Caco-2 (cell line): ENCODE measurements around the gene EDARADD. TPM values are rescaled to one million over a fixed set of nuclear protein-coding genes. Genes with fewer than 3 reads are reported as not detected.

ENCODE experiments used
- BruUV-seq: library from RNA; stranded (reverse); fragments of 400-500 nt; replicated peaks from 2 replicates; lab custom pipeline; 2021; lab: Mats Ljungman, UMichigan
- CTCF ChIA-PET: fragments of 300-600 bp; sonication (Branson Sonifier 250); formaldehyde crosslinking; loops from one replicate; lab custom pipeline; 2022; ENCODE audit warnings: antibody characterized with exemption; lab: Charles Lee
- POLR2A ChIA-PET: fragments of 300-600 bp; sonication (Branson Sonifier 250); formaldehyde crosslinking; loops from one replicate; lab custom pipeline; 2022; ENCODE audit warnings: antibody characterized with exemption; lab: Charles Lee
- DNase-seq, 2 experiments: peaks; one replicate each; pipeline versions ENCODE4 v3.0.0 to v3.0.0-alpha.2; 2020 to 2022
- H3K27me3 ChIP-seq: replicated peaks from 2 replicates; pipeline ENCODE4 v1.6.0; 2011; ENCODE audit warnings: low read length; ENCODE audit not compliant: control insufficient read depth, insufficient read depth
- H3K36me3 ChIP-seq: 2 replicates; pipeline ENCODE4 v1.5.1; 2011; ENCODE audit warnings: low read length; ENCODE audit not compliant: control insufficient read depth, insufficient read depth
- H3K4me1 ChIP-seq: fragments of 250-450 bp; sonication (Bioruptor Pico); 2 replicates; pipeline ENCODE4 v1.5.1; 2020; ENCODE audit warnings: mild to moderate bottlenecking
- H3K4me3 ChIP-seq: 2 replicates; pipeline ENCODE4 v1.5.1; 2011; ENCODE audit warnings: low read depth, mild to moderate bottlenecking, control low read depth, low read length
- H3K9me3 ChIP-seq: fragments of 250-450 bp; sonication (Bioruptor Pico); 2 replicates; pipeline ENCODE4 v1.5.1; 2020; ENCODE audit warnings: mild to moderate bottlenecking, moderate library complexity
- H3K27ac Mint-ChIP-seq: one replicate; pipeline ENCODE4 v1.8.0; 2022; ENCODE audit warnings: mixed read lengths; ENCODE audit not compliant: unreplicated experiment
- H3K27me3 Mint-ChIP-seq: one replicate; pipeline ENCODE4 v1.8.0; 2022; ENCODE audit warnings: mixed read lengths; ENCODE audit not compliant: insufficient read depth, unreplicated experiment
- H3K36me3 Mint-ChIP-seq: one replicate; pipeline ENCODE4 v1.8.0; 2022; ENCODE audit warnings: mild to moderate bottlenecking, mixed read lengths; ENCODE audit not compliant: insufficient read depth, unreplicated experiment
- H3K4me1 Mint-ChIP-seq: one replicate; pipeline ENCODE4 v1.8.0; 2022; ENCODE audit warnings: low read depth, mixed read lengths; ENCODE audit not compliant: unreplicated experiment
- H3K4me3 Mint-ChIP-seq: one replicate; pipeline ENCODE4 v1.8.0; 2022; ENCODE audit warnings: mild to moderate bottlenecking, moderate library complexity, mixed read lengths; ENCODE audit not compliant: unreplicated experiment
- H3K9me3 Mint-ChIP-seq: one replicate; pipeline ENCODE4 v1.8.0; 2022; ENCODE audit warnings: mixed read lengths; ENCODE audit not compliant: unreplicated experiment
- intact Hi-C: fragments of 100-400 bp; cut with micrococcal nuclease; formaldehyde crosslinking; loops from one replicate; pipeline ENCODE4 v1.10.0; 2022; ENCODE audit not compliant: unreplicated experiment
- total RNA-seq: library from RNA; stranded (reverse); gene quantifications from 2 replicates; pipeline ENCODE4 v1.2.3, GENCODE V29; 2022
- TF ChIP-seq, protein P1 (sequence below), 2 experiments: fragments of 200-600 bp in 1 of 2; IDR thresholded peaks; 1 replicate in 1 of 2; 2 replicates in 1 of 2; pipeline versions ENCODE4 v1.5.1 to v1.8.0; 2011 to 2022; ENCODE audit warnings: antibody characterized with exemption in 1 of 2, control low read depth in 1 of 2, inconsistent platforms in 1 of 2, low read depth in 1 of 2, low read length in 1 of 2, mild to moderate bottlenecking in 1 of 2, moderate library complexity in 1 of 2; ENCODE audit not compliant: insufficient read depth in 1 of 2, severe bottlenecking in 1 of 2, unreplicated experiment in 1 of 2

Gene EDARADD
- total RNA-seq, 1 experiment from 2014 or later, result 14.4 TPM

DNA sequence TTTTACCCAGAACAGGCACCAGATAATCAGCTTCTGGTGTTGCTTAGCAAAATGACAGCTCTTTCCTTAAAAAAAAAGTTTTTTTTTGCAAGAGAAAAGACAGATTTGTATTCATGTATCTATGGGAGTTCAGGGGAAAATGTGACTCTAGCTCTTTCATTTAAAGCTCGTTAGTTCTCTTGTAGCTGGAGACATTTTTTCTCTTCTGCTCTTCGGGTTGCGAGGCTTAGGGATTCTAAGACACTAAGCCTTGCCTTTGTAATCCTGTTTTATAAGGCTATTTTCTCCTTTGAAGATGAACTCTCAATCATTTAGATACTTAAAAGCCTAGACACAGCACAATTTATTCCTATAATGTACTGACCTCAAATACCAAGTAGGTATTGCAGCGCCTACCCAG, 40.3 kb upstream of the EDARADD start:
- Histone ChIP-seq H3K36me3 (no peaks in the 10 kb centered on the region), H3K4me1 (no peaks in the 10 kb centered on the region), H3K9me3 (peaks cover 10% of the 10 kb centered on the region), H3K27me3 (no peaks in the 10 kb centered on the region), H3K4me3 (no peak overlapping the region)
- TF ChIP-seq, protein P1, sequence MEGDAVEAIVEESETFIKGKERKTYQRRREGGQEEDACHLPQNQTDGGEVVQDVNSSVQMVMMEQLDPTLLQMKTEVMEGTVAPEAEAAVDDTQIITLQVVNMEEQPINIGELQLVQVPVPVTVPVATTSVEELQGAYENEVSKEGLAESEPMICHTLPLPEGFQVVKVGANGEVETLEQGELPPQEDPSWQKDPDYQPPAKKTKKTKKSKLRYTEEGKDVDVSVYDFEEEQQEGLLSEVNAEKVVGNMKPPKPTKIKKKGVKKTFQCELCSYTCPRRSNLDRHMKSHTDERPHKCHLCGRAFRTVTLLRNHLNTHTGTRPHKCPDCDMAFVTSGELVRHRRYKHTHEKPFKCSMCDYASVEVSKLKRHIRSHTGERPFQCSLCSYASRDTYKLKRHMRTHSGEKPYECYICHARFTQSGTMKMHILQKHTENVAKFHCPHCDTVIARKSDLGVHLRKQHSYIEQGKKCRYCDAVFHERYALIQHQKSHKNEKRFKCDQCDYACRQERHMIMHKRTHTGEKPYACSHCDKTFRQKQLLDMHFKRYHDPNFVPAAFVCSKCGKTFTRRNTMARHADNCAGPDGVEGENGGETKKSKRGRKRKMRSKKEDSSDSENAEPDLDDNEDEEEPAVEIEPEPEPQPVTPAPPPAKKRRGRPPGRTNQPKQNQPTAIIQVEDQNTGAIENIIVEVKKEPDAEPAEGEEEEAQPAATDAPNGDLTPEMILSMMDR (IDR thresholded peaks at IDR 0.05; ENCODE audit: insufficient read depth in 1 of 2, low read depth in 1 of 2, low read length in 1 of 2, severe bottlenecking in 1 of 2, unreplicated experiment in 1 of 2), result no peak
- POLR2A ChIA-PET, result interaction anchor here (0.7 kb wide), 1 partner anchor 23 kb away, joined by 3 read pairs; no protein-coding TSS in a partner anchor
- H3K27me3 Mint-ChIP-seq, result no peaks in the 10 kb centered on the region
- DNase-seq, result no peak
- H3K4me1 Mint-ChIP-seq, result no peaks in the 10 kb centered on the region
- no peak overlapping the region for H3K4me3 Mint-ChIP-seq
- intact Hi-C loops, result no loop called here
- no peaks in the 10 kb centered on the region for H3K36me3 Mint-ChIP-seq
- H3K9me3 Mint-ChIP-seq, result peaks cover 9% of the 10 kb centered on the region
- H3K27ac Mint-ChIP-seq, result no peak overlapping the region
- CTCF ChIA-PET, result no interaction called here
- no TSS peak for BruUV-seq

DNA sequence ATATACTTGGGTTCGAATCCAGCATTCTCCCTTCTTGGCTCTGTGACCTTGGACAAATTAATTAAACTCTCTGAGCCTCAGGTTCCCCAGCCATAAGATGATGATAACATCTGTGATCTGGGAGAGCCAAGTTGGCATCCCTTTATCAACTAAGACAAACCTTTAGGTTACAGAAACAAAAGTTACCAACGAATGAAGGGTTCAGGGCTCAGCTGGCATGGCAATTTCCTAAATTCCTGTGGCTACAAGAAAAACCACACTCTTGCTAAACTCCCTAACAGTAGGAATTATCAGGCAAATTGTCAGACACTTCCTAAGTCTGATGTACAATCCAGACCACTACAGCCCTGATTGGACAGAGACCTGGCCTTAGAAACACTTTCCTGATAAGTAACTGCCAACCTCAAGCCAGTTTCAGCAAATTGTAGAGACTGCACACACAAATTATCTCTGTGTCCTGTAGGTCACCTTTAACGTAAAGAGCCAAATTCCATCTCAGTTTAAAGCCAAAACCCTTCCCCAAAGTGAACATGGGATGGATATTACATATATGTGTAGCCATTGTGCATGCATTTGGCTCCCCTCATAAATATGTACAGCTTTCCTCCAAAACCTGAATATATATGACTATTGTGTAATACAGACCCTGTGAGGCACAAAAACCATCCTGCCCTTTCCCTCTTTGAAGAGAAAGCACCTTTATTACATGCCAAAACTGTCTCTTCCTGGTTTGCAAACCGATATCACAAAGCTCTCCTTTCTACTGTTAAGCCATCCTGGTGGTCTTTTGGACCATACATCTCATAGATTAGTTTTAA, 39.5 kb upstream of the EDARADD start:
- Histone ChIP-seq H3K36me3 (no peaks in the 10 kb centered on the region), H3K9me3 (peaks cover 11% of the 10 kb centered on the region), H3K4me3 (no peak overlapping the region), H3K27me3 (no peaks in the 10 kb centered on the region), H3K4me1 (no peaks in the 10 kb centered on the region)
- intact Hi-C loops, result no loop called here
- BruUV-seq, result no TSS peak
- Mint-ChIP-seq H3K36me3 (no peaks in the 10 kb centered on the region), H3K9me3 (peaks cover 9% of the 10 kb centered on the region), H3K27me3 (no peaks in the 10 kb centered on the region), H3K4me1 (no peaks in the 10 kb centered on the region), H3K4me3 (no peak overlapping the region), H3K27ac (no peak overlapping the region)
- no peak for DNase-seq
- CTCF ChIA-PET, result no interaction called here
- POLR2A ChIA-PET, result no interaction called here
- TF ChIP-seq, protein P1 (IDR thresholded peaks at IDR 0.05; ENCODE audit: insufficient read depth in 1 of 2, low read depth in 1 of 2, low read length in 1 of 2, severe bottlenecking in 1 of 2, unreplicated experiment in 1 of 2), result no peak

DNA sequence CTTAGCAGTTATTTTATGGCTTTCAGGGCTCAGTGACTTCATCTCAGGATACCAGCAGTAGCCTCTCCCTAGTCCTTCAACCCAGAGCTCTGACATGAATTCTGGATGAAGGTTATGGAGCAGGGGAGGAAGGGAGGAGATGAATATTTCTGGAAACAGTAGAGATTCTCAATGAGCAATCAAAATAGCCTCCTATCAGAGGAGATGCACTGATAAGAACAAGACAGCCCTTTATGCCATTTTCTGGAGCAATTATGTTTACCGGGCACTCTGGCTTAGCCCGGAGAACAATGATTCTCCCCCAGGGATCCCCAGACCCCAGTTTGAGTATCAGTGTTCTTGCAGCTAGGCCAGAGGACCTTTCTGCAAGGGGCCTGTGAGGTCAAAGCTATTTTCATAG, 37.9 kb upstream of the EDARADD start:
- no peaks in the 10 kb centered on the region for H3K27me3 Mint-ChIP-seq
- no peak overlapping the region for H3K4me3 ChIP-seq
- H3K9me3 Mint-ChIP-seq, result peaks cover 9% of the 10 kb centered on the region
- ChIA-PET CTCF (no interaction called here), POLR2A (no interaction called here)
- H3K27ac Mint-ChIP-seq, result no peak overlapping the region
- DNase-seq, result no peak
- H3K4me1 ChIP-seq, result no peaks in the 10 kb centered on the region
- BruUV-seq, result no TSS peak
- no peaks in the 10 kb centered on the region for H3K27me3 ChIP-seq
- no peaks in the 10 kb centered on the region for H3K36me3 Mint-ChIP-seq
- H3K4me3 Mint-ChIP-seq, result no peak overlapping the region
- TF ChIP-seq, protein P1 (IDR thresholded peaks at IDR 0.05; ENCODE audit: insufficient read depth in 1 of 2, low read depth in 1 of 2, low read length in 1 of 2, severe bottlenecking in 1 of 2, unreplicated experiment in 1 of 2), result no peak
- no peaks in the 10 kb centered on the region for H3K36me3 ChIP-seq
- H3K9me3 ChIP-seq, result peaks cover 11% of the 10 kb centered on the region
- no peaks in the 10 kb centered on the region for H3K4me1 Mint-ChIP-seq
- intact Hi-C loops, result no loop called here
